Jurkat, Clone E6-1 (cell line): ENCODE results near the gene ZFPM1.

ENCODE experiments used
- DNase-seq: peaks from one replicate; pipeline ENCODE4 v3.0.0-alpha.2; 2011; ENCODE audit warnings: low read depth, low spot score
- H3K4me3 ChIP-seq: 2 replicates; pipeline ENCODE4 v1.5.1; 2011; ENCODE audit warnings: mild to moderate bottlenecking, low read length, control low read depth, moderate library complexity

ZFPM1 gene

GRCh38 chr16:88430524-88431446 is 22.3 kb upstream of the ZFPM1 start:
- H3K4me3 ChIP-seq, result no peak overlapping the region
- DNase-seq, result no peak

GRCh38 chr16:88431651-88432050 is 21.4 kb upstream of the ZFPM1 start:
- DNase-seq, result no peak
- no peak overlapping the region for H3K4me3 ChIP-seq

- no peak for DNase-seq
- H3K4me3 ChIP-seq, result no peak overlapping the region
These were observed 20.9 kb upstream of the ZFPM1 start for GRCh38 chr16:88432174-88432573.

GRCh38 chr16:88432753-88433152 is 20.3 kb upstream of the ZFPM1 start:
- no peak overlapping the region for H3K4me3 ChIP-seq
- no peak for DNase-seq

GRCh38 chr16:88433632-88434352 is 19.3 kb upstream of the ZFPM1 start:
- H3K4me3 ChIP-seq, result no peak overlapping the region
- no peak for DNase-seq

GRCh38 chr16:88434353-88434690 is 18.8 kb upstream of the ZFPM1 start:
- no peak for DNase-seq
- H3K4me3 ChIP-seq, result no peak overlapping the region

GRCh38 chr16:88434746-88435145 is 18.3 kb upstream of the ZFPM1 start:
- no peak overlapping the region for H3K4me3 ChIP-seq

GRCh38 chr16:88435437-88436355 is 17.4 kb upstream of the ZFPM1 start:
- no peak overlapping the region for H3K4me3 ChIP-seq
- DNase-seq, result no peak

More at GRCh38 chr16:88434746-88435145, 18.3 kb upstream of the ZFPM1 start:
- no peak for DNase-seq

- no peak for DNase-seq
- H3K4me3 ChIP-seq, result no peak overlapping the region
These were observed 16.3 kb upstream of the ZFPM1 start for GRCh38 chr16:88436796-88437195.

GRCh38 chr16:88437367-88437964 is 15.6 kb upstream of the ZFPM1 start:
- no peak overlapping the region for H3K4me3 ChIP-seq
- DNase-seq, result peak; percentile 19

- no peak overlapping the region for H3K4me3 ChIP-seq
- DNase-seq, result no peak
These were observed 14.8 kb upstream of the ZFPM1 start for GRCh38 chr16:88438084-88438870.

- no peak overlapping the region for H3K4me3 ChIP-seq
- DNase-seq, result no peak
These were observed 14.1 kb upstream of the ZFPM1 start for GRCh38 chr16:88439016-88439415.

GRCh38 chr16:88439706-88440105 is 13.4 kb upstream of the ZFPM1 start:
- no peak for DNase-seq
- no peak overlapping the region for H3K4me3 ChIP-seq

GRCh38 chr16:88440111-88440510 is 13.0 kb upstream of the ZFPM1 start:
- no peak overlapping the region for H3K4me3 ChIP-seq
- DNase-seq, result no peak

GRCh38 chr16:88440686-88441405 is 12.2 kb upstream of the ZFPM1 start:
- no peak for DNase-seq
- H3K4me3 ChIP-seq, result no peak overlapping the region

GRCh38 chr16:88441460-88441859 is 11.6 kb upstream of the ZFPM1 start:
- DNase-seq, result no peak
- no peak overlapping the region for H3K4me3 ChIP-seq

GRCh38 chr16:88442383-88442726 is 10.7 kb upstream of the ZFPM1 start:
- no peak for DNase-seq

More at GRCh38 chr16:88442383-88442726, 10.7 kb upstream of the ZFPM1 start:
- H3K4me3 ChIP-seq, result no peak overlapping the region
